Mesenchymal stem cell (in vitro differentiated cells and primary cell): ENCODE results near the gene MED9.

Experiments used
- DNase-seq: peaks from one replicate; pipeline ENCODE4 v3.0.0-alpha.2; 2013
- H2AFZ ChIP-seq: one replicate; pipeline ENCODE4 v1.6.1; 2013; ENCODE audit warnings: low read depth, mild to moderate bottlenecking, control low read depth, inconsistent platforms, low read length, moderate library complexity
- H2AK5ac ChIP-seq: 2 replicates; pipeline ENCODE4 v1.6.1; 2013; ENCODE audit warnings: low read length, moderate library complexity, mild to moderate bottlenecking, inconsistent platforms; ENCODE audit not compliant: severe bottlenecking
- H2BK120ac ChIP-seq: one replicate; pipeline ENCODE4 v1.6.1; 2013; ENCODE audit warnings: low read depth, mild to moderate bottlenecking, inconsistent platforms, low read length, moderate library complexity
- H2BK12ac ChIP-seq, 2 experiments: one replicate each; pipeline ENCODE4 v1.6.1; 2013; ENCODE audit warnings: inconsistent platforms in 2 of 2, low read length in 2 of 2, mild to moderate bottlenecking in 2 of 2, moderate library complexity in 2 of 2, control low read depth in 1 of 2
- H2BK15ac ChIP-seq: one replicate; pipeline ENCODE4 v1.6.1; 2013; ENCODE audit warnings: mild to moderate bottlenecking, low read depth, inconsistent platforms; ENCODE audit not compliant: poor library complexity, severe bottlenecking
- H2BK5ac ChIP-seq: 2 replicates; pipeline ENCODE4 v1.6.1; 2013; ENCODE audit warnings: low read depth, mild to moderate bottlenecking, low read length, control low read depth, inconsistent platforms; ENCODE audit not compliant: poor library complexity, severe bottlenecking
- H3K14ac ChIP-seq, 2 experiments: one replicate each; pipeline ENCODE4 v1.6.1; 2013; ENCODE audit warnings: inconsistent platforms in 2 of 2, low read length in 2 of 2, control low read depth in 1 of 2, mild to moderate bottlenecking in 1 of 2, moderate library complexity in 1 of 2
- H3K18ac ChIP-seq, 2 experiments: one replicate each; pipeline ENCODE4 v1.6.1; 2013; ENCODE audit warnings: inconsistent platforms in 2 of 2, low read length in 2 of 2, control low read depth in 1 of 2, low read depth in 1 of 2, mild to moderate bottlenecking in 1 of 2
- H3K23ac ChIP-seq, 2 experiments: one replicate each; pipeline ENCODE4 v1.6.1; 2013; ENCODE audit warnings: inconsistent platforms in 2 of 2, low read length in 2 of 2, mild to moderate bottlenecking in 2 of 2, moderate library complexity in 2 of 2, control low read depth in 1 of 2
- H3K27ac ChIP-seq: 2 replicates; pipeline ENCODE4 v1.5.1; 2013; ENCODE audit warnings: mild to moderate bottlenecking, moderate library complexity, low read length, control low read depth, inconsistent platforms; ENCODE audit not compliant: poor library complexity, severe bottlenecking
- H3K27me3 ChIP-seq, 2 experiments: 2 replicates each; pipeline versions ENCODE4 v1.6.1 to v1.7.0; 2013; ENCODE audit warnings: low read length in 2 of 2, mild to moderate bottlenecking in 2 of 2, moderate library complexity in 2 of 2, control low read depth in 1 of 2, inconsistent platforms in 1 of 2; ENCODE audit not compliant: control insufficient read depth in 1 of 2, insufficient read depth in 1 of 2
- H3K36me3 ChIP-seq, 2 experiments: 2 replicates each; pipeline versions ENCODE4 v1.6.1 to v1.7.0; 2013; ENCODE audit warnings: low read length in 2 of 2, control low read depth in 1 of 2, inconsistent platforms in 1 of 2, low read depth in 1 of 2, mild to moderate bottlenecking in 1 of 2; ENCODE audit not compliant: insufficient read depth in 2 of 2, control insufficient read depth in 1 of 2
- H3K4ac ChIP-seq, 2 experiments: one replicate each; pipeline ENCODE4 v1.6.1; 2013; ENCODE audit warnings: inconsistent platforms in 2 of 2, low read length in 2 of 2, mild to moderate bottlenecking in 2 of 2, moderate library complexity in 2 of 2, control low read depth in 1 of 2, low read depth in 1 of 2
- H3K4me1 ChIP-seq: 2 replicates; pipeline ENCODE4 v1.6.1; 2013; ENCODE audit warnings: low read depth, low read length, control low read depth; ENCODE audit not compliant: control insufficient read depth, insufficient read depth
- H3K4me2 ChIP-seq: 2 replicates; pipeline ENCODE4 v1.6.1; 2013; ENCODE audit warnings: low read length, mild to moderate bottlenecking, inconsistent platforms; ENCODE audit not compliant: poor library complexity, severe bottlenecking
- H3K4me3 ChIP-seq, 2 experiments: 2 replicates each; pipeline versions ENCODE4 v1.5.1 to v1.7.0; 2013; ENCODE audit warnings: low read length in 2 of 2, mild to moderate bottlenecking in 2 of 2, control low read depth in 1 of 2, low read depth in 1 of 2; ENCODE audit not compliant: insufficient read depth in 1 of 2
- H3K79me1 ChIP-seq: replicated peaks from 2 replicates; pipeline ENCODE4 v1.6.1; 2013; ENCODE audit warnings: mild to moderate bottlenecking, control low read depth, low read length, inconsistent platforms; ENCODE audit not compliant: poor library complexity, severe bottlenecking
- H3K9ac ChIP-seq: 2 replicates; pipeline ENCODE4 v1.7.0; 2013; ENCODE audit warnings: mild to moderate bottlenecking, low read length, moderate library complexity
- H3K9me3 ChIP-seq: 2 replicates; pipeline ENCODE4 v1.7.0; 2013; ENCODE audit warnings: mild to moderate bottlenecking, low read length; ENCODE audit not compliant: control insufficient read depth
- H4K8ac ChIP-seq: one replicate; pipeline ENCODE4 v1.6.1; 2013; ENCODE audit warnings: inconsistent platforms, mild to moderate bottlenecking, low read length, moderate library complexity
- H4K91ac ChIP-seq: one replicate; pipeline ENCODE4 v1.6.1; 2013; ENCODE audit warnings: mild to moderate bottlenecking, low read length, inconsistent platforms
- WGBS: methylation state at CpG from one replicate; pipeline ENCODE4 v1.1.7; 2013; ENCODE audit warnings: mixed read lengths; 5-methylcytosine and 5-hydroxymethylcytosine counted together

Gene MED9

DNA sequence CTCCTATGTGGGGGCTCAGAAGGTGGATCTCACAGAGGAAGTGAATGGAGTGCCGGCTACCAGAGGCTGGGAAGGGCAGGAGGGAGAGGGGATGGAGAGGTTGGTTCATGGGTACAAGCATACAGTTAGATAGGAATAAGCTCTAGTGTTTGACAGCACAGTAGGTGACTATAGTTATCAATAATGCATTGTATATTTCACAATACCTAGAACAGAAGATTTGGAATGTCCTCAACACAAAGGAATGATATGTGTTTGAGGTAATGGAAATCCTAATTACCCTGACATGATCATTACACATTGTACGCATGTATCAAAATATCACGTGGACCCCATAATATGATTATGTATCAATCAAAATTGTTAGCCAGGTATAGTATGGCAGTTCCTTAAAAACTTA lies 38.9 kb upstream of the MED9 start:
- no peak overlapping the region for H2AFZ ChIP-seq
- no peak overlapping the region for H2BK120ac ChIP-seq
- no peaks in the 10 kb centered on the region for H3K36me3 ChIP-seq
- no peak overlapping the region for H2AK5ac ChIP-seq
- H3K4me2 ChIP-seq: no peak overlapping the region
- no peak overlapping the region for H3K18ac ChIP-seq
- 77% methylated on average over 3 of the region's 3 CpGs for WGBS
- no peaks in the 10 kb centered on the region for H3K9me3 ChIP-seq
- H3K27ac ChIP-seq: no peak overlapping the region
- H3K4me3 ChIP-seq: no peak overlapping the region
- H4K91ac ChIP-seq: no peak overlapping the region
- no peak overlapping the region for H4K8ac ChIP-seq
- no peaks in the 10 kb centered on the region for H3K79me1 ChIP-seq
- H2BK5ac ChIP-seq: no peak overlapping the region
- H3K9ac ChIP-seq: no peak overlapping the region
- H3K27me3 ChIP-seq: peaks cover 0 to 13% of the 10 kb centered on the region in 2 experiments
- H2BK15ac ChIP-seq: no peak overlapping the region
- H2BK12ac ChIP-seq: no peak overlapping the region
- H3K4me1 ChIP-seq: peaks cover 8% of the 10 kb centered on the region
- no peak for DNase-seq
- H3K14ac ChIP-seq: no peak overlapping the region
- H3K23ac ChIP-seq: no peak overlapping the region
- H3K4ac ChIP-seq: no peak overlapping the region

DNA sequence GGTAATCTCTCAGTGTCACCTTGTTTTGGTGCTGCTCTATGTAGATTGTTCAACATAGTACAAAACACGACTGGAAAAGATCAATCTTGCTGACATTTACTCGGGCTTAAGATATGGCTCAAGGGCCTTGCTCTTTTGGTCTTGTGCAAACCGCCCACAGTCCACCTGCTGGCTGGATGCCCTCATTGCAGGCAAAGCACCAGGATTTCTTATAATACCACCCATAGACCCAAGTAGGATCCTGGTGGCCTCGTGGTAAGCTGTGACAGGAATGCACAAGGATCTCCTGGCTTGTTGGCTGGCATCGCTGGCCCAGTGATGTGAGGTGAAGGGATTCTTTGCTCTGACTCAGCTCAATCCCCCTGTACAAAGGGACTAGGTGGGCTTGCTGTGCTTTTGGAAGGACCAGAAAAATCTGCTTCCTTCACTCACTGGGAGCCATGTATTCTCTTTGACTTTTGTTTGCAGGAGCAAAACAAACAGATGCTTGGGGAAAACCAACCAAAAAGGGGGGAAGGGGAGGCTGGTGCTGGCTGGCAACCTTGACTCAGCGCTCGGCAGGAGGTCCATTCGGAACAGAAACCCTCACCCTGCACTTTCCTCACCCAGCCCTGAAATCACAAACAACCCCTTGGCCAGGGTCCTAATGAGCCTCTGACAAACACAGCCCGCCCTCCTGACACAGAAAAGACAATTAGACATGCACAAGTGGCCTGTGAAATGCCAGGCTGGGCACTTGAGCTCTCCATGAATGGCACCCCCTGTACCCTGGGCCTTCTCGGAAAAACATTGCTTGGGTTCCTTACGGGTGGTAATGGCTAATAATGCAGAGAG lies 36.6 kb upstream of the MED9 start:
- Histone ChIP-seq H2AFZ (no peak overlapping the region), H2AK5ac (no peak overlapping the region), H3K9me3 (no peaks in the 10 kb centered on the region), H3K4me2 (no peak overlapping the region), H4K91ac (no peak overlapping the region), H2BK12ac (no peak overlapping the region), H2BK15ac (no peak overlapping the region), H3K4ac (no peak overlapping the region), H3K79me1 (no peaks in the 10 kb centered on the region), H3K36me3 (no peaks in the 10 kb centered on the region), H3K27me3 (peaks cover 0 to 4% of the 10 kb centered on the region in 2 experiments), H3K18ac (no peak overlapping the region), H3K27ac (no peak overlapping the region), H3K9ac (no peak overlapping the region), H2BK120ac (no peak overlapping the region), H3K14ac (no peak overlapping the region), H4K8ac (no peak overlapping the region), H2BK5ac (no peak overlapping the region), H3K4me1 (peaks cover 11% of the 10 kb centered on the region), H3K23ac (no peak overlapping the region), H3K4me3 (no peak overlapping the region)
- peak; percentile 46 for DNase-seq
- WGBS: 68% methylated on average over 11 of the region's 11 CpGs

GRCh38 chr17:17440938-17441675 lies 35.7 kb upstream of the MED9 start:
- H4K91ac ChIP-seq: no peak overlapping the region
- no peak overlapping the region for H4K8ac ChIP-seq
- no peak overlapping the region for H3K27ac ChIP-seq
- H2AFZ ChIP-seq: no peak overlapping the region
- H3K4me3 ChIP-seq: no peak overlapping the region
- H2BK5ac ChIP-seq: no peak overlapping the region
- H3K4me2 ChIP-seq: no peak overlapping the region
- 97% methylated on average over 9 of the region's 11 CpGs for WGBS
- H3K14ac ChIP-seq: no peak overlapping the region
- H3K4me1 ChIP-seq: peaks cover 16% of the 10 kb centered on the region
- no peak overlapping the region for H2BK120ac ChIP-seq
- H2BK15ac ChIP-seq: no peak overlapping the region
- peak overlapping the region in 1 of 2 experiments; percentile 2 for H3K18ac ChIP-seq
- peaks cover 0 to 4% of the 10 kb centered on the region in 2 experiments for H3K27me3 ChIP-seq
- DNase-seq: no peak
- no peak overlapping the region for H2BK12ac ChIP-seq
- no peaks in the 10 kb centered on the region for H3K79me1 ChIP-seq
- no peaks in the 10 kb centered on the region for H3K9me3 ChIP-seq
- no peaks in the 10 kb centered on the region for H3K36me3 ChIP-seq
- H3K23ac ChIP-seq: no peak overlapping the region
- H2AK5ac ChIP-seq: no peak overlapping the region
- no peak overlapping the region for H3K9ac ChIP-seq
- H3K4ac ChIP-seq: no peak overlapping the region

DNA sequence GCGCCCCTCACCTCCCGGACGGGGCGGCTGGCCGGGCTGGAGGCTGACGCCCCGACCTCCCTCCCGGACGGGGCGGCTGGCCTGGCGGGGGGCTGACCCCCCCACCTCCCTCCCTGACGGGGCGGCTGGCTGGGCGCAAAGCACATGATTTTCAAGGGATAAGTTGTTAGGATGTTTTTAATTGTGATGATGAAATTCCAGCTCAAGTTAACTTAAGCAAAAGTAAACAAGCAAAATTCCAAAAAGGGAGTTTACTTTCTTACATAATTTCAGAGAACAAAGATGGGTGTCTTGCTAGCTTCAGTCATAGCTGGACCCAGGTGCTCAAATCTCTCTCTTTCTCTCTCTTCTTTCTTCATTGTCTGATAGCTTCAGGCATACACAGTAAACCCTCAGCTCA lies 33.6 kb upstream of the MED9 start:
- no peak overlapping the region for H4K91ac ChIP-seq
- H3K4ac ChIP-seq: no peak overlapping the region
- H3K9me3 ChIP-seq: no peaks in the 10 kb centered on the region
- no peak overlapping the region for H3K4me3 ChIP-seq
- H3K4me2 ChIP-seq: no peak overlapping the region
- H2AK5ac ChIP-seq: no peak overlapping the region
- H2BK5ac ChIP-seq: no peak overlapping the region
- H3K9ac ChIP-seq: no peak overlapping the region
- H3K23ac ChIP-seq: no peak overlapping the region
- no peak overlapping the region for H2BK15ac ChIP-seq
- H3K27me3 ChIP-seq: no peaks in the 10 kb centered on the region
- no peak overlapping the region for H2AFZ ChIP-seq
- H3K14ac ChIP-seq: no peak overlapping the region
- H3K36me3 ChIP-seq: no peaks in the 10 kb centered on the region
- no peak overlapping the region for H4K8ac ChIP-seq
- H2BK120ac ChIP-seq: no peak overlapping the region
- H2BK12ac ChIP-seq: no peak overlapping the region
- peaks cover 22% of the 10 kb centered on the region for H3K4me1 ChIP-seq
- no peaks in the 10 kb centered on the region for H3K79me1 ChIP-seq
- H3K18ac ChIP-seq: no peak overlapping the region
- no peak overlapping the region for H3K27ac ChIP-seq
- WGBS: no CpG with 5 or more reads among the region's 14 CpGs
- DNase-seq: peak; percentile 27
